Measurements from ENCODE around the gene HSD17B13. TPM values are rescaled to one million over a fixed set of nuclear protein-coding genes. Genes with fewer than 3 reads are reported as not detected.
"Not testable (repeated sequence)": the region's sequence is repeated elsewhere in the genome, so short reads cannot be mapped to it uniquely, and the experiment has no call there.

The HSD17B13 gene
- total RNA-seq, 4 donors from 2014 or later = 0.22 to 1.7 (median 0.39) TPM

DNA sequence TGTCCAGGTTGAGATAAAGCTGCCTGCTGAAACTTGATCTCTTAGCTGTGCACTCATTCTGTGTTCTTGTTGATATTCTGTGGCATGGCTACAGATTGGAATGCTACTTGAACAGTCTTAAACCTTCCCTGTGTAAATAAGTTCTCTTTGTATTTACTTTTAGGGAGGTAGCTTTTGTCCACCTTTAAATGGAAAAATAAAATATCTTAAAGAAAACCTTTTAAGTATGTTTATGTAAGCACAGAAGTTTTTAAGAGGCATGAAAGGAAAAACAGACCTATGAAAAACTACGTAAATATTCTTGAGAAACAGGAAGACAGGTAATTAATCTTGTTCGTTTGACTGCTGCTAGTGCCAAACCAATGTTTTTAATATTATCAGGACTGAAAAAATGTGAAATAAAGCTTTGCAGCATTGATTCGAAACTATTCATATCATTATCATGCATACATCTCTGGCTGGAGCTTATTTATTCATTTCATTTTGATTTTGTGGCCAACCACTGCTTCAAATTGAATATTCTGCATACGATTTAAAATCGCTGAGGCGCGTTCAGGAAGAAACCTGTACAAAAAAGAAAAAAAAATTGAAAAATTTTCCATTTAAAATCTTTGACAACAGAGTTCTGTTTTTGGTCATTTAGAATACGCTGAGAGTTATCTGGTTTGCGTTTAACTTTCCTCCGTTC, 17.8 kb downstream of the HSD17B13 start:
- no peaks in the 10 kb centered on the region for H3K27me3 ChIP-seq
- peak overlapping the region in 2 of 3 donors; percentile 8 to 48 for H3K27ac ChIP-seq
- no peak for TF ChIP-seq POLR2A (IDR thresholded peaks at IDR 0.05)
- TF ChIP-seq, protein P1, sequence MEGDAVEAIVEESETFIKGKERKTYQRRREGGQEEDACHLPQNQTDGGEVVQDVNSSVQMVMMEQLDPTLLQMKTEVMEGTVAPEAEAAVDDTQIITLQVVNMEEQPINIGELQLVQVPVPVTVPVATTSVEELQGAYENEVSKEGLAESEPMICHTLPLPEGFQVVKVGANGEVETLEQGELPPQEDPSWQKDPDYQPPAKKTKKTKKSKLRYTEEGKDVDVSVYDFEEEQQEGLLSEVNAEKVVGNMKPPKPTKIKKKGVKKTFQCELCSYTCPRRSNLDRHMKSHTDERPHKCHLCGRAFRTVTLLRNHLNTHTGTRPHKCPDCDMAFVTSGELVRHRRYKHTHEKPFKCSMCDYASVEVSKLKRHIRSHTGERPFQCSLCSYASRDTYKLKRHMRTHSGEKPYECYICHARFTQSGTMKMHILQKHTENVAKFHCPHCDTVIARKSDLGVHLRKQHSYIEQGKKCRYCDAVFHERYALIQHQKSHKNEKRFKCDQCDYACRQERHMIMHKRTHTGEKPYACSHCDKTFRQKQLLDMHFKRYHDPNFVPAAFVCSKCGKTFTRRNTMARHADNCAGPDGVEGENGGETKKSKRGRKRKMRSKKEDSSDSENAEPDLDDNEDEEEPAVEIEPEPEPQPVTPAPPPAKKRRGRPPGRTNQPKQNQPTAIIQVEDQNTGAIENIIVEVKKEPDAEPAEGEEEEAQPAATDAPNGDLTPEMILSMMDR (IDR thresholded peaks at IDR 0.05) = no peak
- no peak overlapping the region for H3K4me3 ChIP-seq (replicated peaks in 1 of 3)
- DNase-seq = no peak
- no peaks in the 10 kb centered on the region for H3K9me3 ChIP-seq
- intact Hi-C loops (cut with DNase I) = no loop called here
- 72 to 74% methylated on average over 10 of the region's 10 CpGs for WGBS, 2 donors
- H3K36me3 ChIP-seq = no peaks in the 10 kb centered on the region
- H3K4me1 ChIP-seq = peaks cover 0 to 2% of the 10 kb centered on the region in 2 donors

DNA sequence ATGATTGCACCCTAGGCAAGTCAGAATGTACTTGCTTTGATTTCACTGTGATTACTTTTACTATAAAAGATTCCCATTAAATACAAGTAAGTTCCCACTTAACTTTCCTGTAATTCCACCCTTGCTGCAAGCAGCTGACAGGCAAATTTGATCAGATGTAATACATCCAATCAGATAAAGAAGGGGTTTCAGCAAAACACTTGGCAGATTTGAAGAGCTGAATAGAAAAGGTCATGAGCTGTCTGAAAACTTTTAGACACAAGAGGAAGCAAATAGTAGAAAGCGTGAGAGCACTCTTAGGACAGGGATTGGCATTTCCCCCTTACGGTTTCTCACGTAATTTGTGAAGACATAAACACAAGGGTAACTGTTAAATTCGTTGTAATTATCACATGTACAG, 22.8 kb downstream of the HSD17B13 start:
- H3K27ac ChIP-seq = no peak overlapping the region
- TF ChIP-seq, protein P1 (IDR thresholded peaks at IDR 0.05) = no peak
- TF ChIP-seq POLR2A (IDR thresholded peaks at IDR 0.05) = no peak
- no peaks in the 10 kb centered on the region for H3K9me3 ChIP-seq
- intact Hi-C loops (cut with DNase I) = no loop called here
- no peak for DNase-seq
- H3K4me3 ChIP-seq (replicated peaks in 1 of 3) = no peak overlapping the region
- H3K27me3 ChIP-seq = no peaks in the 10 kb centered on the region
- H3K4me1 ChIP-seq = peaks cover 0 to 1% of the 10 kb centered on the region in 2 donors
- 70 to 75% methylated on average over 4 of the region's 4 CpGs for WGBS, 2 donors
- no peaks in the 10 kb centered on the region for H3K36me3 ChIP-seq

DNA sequence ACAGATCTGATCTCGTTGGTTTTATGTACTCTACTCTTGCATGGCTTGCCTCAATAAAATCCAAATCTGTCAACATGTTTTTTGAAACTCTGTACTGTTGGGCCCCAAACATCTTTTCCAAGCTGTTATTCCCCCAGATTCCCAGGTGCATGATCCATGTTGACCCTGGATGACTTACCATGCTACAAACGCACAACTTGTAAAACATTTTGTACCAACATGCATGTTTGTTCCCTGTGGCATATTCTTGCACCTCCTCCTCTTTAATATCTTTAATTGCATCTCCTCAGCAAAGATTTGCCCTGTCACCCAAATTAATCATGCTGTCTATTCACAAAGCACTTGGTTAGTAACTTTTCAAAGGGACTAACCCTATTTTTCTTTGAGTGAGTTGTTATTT, 24.3 kb downstream of the HSD17B13 start:
- no peaks in the 10 kb centered on the region for H3K27me3 ChIP-seq
- DNase-seq = no peak
- no peak for TF ChIP-seq POLR2A (IDR thresholded peaks at IDR 0.05)
- TF ChIP-seq, protein P1 (IDR thresholded peaks at IDR 0.05) = no peak
- H3K36me3 ChIP-seq = no peaks in the 10 kb centered on the region
- intact Hi-C loops (cut with DNase I) = no loop called here
- WGBS, 2 donors = 75 to 79% methylated on average over 2 of the region's 2 CpGs
- H3K9me3 ChIP-seq = no peaks in the 10 kb centered on the region
- no peak overlapping the region for H3K27ac ChIP-seq
- no peaks in the 10 kb centered on the region for H3K4me1 ChIP-seq
- no peak overlapping the region for H3K4me3 ChIP-seq (replicated peaks in 1 of 3)

DNA sequence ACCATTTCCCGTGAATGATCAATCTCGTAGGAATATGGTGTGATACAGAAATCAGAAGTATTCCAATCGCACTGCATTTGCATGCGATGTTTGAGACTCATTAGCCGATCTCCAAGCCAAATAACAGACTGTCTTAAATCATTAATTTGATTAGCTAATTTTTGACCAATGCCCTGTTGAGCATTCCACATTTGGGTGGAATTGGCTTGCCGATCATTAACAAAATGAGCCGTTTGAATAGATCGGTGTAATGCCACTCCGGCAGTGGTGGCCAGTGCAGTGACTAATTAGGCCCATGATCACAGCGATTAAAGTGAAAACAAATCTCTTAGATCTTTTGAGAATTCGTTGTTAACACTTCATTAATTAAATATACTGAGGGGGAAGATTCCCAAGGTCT, 27.8 kb downstream of the HSD17B13 start:
- H3K27ac ChIP-seq; H3K4me1 ChIP-seq; intact Hi-C loops (cut with DNase I); DNase-seq; H3K4me3 ChIP-seq (replicated peaks in 1 of 3); H3K27me3 ChIP-seq; H3K9me3 ChIP-seq; H3K36me3 ChIP-seq: not testable (repeated sequence)
- 82% methylated on average over 11 of the region's 11 CpGs for WGBS, 2 donors

DNA sequence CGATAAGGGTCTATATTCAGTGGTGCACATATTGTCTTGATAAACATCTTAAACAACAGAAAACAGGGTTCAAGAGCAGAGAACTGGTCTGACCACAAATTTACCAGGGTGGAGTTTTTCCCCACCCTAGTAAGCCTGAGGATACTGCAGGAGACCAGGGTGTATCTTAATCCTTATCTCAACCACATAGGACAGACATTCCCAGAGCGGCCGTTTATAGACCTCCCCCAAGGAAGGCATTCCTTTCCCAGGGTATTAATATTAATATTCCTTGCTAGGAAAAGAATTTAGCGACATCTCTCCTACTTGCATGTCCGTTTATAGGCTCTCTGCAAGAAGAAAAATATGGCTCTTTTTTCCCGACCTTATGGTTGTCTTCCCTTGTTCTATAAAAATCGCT, 28.8 kb downstream of the HSD17B13 start:
- H3K36me3 ChIP-seq; H3K27ac ChIP-seq; DNase-seq; H3K27me3 ChIP-seq; H3K4me1 ChIP-seq; intact Hi-C loops (cut with DNase I); H3K9me3 ChIP-seq; H3K4me3 ChIP-seq (replicated peaks in 1 of 3): not testable (repeated sequence)
- 95 to 97% methylated on average over 7 of the region's 7 CpGs for WGBS, 2 donors

DNA sequence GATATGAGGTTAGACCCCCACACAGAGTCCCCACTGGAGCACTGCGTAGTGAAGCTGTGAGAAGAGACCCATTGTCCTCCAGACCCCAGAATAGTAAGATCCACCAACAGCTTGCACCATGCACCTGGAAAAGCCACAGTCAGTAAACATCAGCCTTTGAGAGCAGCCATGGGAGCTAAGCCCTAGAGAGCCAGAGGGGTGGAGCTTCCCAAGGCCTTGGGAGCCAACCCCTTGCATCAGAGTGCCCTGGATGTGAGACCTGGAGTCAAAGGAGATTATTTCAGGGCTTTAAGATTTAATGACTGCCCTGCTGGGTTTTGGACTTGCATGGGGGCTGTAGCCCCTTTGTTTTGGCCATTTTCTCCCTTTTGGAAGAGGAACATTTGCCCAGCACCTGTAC, 35.7 kb downstream of the HSD17B13 start:
- DNase-seq = no peak
- TF ChIP-seq POLR2A (IDR thresholded peaks at IDR 0.05) = no peak
- TF ChIP-seq, protein P1 (IDR thresholded peaks at IDR 0.05) = no peak
- no peak overlapping the region for H3K4me3 ChIP-seq (replicated peaks in 1 of 3)
- no peak overlapping the region for H3K27ac ChIP-seq
- H3K9me3 ChIP-seq = no peaks in the 10 kb centered on the region
- intact Hi-C loops (cut with DNase I) = no loop called here
- no peaks in the 10 kb centered on the region for H3K36me3 ChIP-seq
- 83 to 100% methylated on average over 1 of the region's 1 CpG for WGBS, 2 donors
- H3K4me1 ChIP-seq = no peaks in the 10 kb centered on the region
- no peaks in the 10 kb centered on the region for H3K27me3 ChIP-seq

DNA sequence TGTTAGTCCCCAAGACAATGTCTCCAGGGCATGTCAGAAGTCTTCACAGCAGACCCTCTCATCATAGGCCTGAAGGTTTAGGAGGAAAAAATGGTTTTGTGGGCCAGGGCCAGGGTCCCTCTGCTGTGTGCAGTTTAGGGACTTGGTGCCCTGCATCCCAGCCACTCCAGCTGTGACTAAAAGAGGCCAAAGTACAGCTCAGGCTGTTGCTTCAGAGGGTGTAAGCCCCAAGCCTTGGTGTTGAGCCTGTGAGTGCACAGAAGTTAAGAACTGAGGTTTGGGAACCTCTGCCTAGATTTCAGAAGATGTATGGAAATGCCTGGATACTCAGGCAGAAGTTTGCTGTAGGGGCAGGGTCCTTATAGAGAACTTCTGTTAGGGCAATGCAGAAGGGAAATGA, 38.4 kb downstream of the HSD17B13 start:
- H3K9me3 ChIP-seq; H3K27ac ChIP-seq; DNase-seq; H3K4me3 ChIP-seq (replicated peaks in 1 of 3); H3K4me1 ChIP-seq; intact Hi-C loops (cut with DNase I); H3K36me3 ChIP-seq; H3K27me3 ChIP-seq: not testable (repeated sequence)

All from thyroid gland (tissue), 4 donors.